Dedifferentiated amniotic fluid mesenchymal stem cell (primary cell): ENCODE measurements around the gene CCDC92.

Experiments used
- DNase-seq: peaks from one replicate; pipeline ENCODE4 v3.0.0-alpha.2; 2016; ENCODE audit errors: extremely low spot score

CCDC92 gene, protein sequence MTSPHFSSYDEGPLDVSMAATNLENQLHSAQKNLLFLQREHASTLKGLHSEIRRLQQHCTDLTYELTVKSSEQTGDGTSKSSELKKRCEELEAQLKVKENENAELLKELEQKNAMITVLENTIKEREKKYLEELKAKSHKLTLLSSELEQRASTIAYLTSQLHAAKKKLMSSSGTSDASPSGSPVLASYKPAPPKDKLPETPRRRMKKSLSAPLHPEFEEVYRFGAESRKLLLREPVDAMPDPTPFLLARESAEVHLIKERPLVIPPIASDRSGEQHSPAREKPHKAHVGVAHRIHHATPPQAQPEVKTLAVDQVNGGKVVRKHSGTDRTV

DNA sequence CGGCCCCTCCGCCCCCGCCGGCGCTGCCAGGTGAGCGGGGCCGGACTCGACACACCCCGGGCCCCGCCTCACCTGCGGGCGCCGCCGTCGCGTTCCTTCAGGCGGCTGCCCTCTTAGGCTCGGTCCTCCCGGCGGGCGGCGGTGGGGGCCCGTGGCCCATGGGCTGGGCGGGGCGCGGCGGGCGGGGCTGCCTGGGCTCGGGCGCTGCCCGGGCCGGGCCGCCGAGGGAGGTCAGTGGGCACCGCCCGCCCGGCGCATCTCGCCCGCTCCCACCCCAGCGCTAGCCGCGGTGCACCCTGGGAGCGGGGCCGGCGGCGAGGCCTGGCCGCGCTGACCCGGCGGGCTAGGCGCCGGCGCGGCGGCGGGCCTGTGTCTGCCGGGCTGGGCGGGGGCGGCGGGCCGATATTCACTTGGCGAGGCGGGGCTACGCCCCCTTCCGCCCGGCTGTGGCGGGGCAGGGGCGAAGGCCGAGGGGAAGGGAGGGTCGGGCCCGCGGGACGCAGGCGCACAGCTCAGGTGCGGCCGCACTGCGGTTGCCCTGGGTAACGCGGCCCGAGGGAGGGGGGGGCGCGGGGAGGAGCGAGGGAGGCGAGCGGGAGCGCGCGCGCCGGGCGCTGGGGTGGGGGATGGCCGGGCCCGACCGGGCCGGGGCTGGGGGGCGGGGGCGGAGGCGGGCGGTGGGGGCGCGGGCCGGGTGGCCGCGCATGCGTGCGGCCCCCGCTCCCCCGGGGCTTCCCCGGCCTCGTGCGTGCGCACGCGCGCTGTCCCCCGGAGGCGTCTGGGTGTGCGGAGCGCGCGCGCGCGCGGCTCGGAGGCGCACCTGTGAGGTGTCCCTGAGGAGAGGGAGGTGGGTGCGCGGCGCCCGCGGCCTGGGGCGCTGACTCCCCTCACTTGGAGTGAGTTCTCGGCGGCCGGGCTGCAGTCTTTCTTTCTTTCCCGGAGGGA, at the start of gene CCDC92, which contains the start of gene ZNF664:
TSS of gene CCDC92 (minus strand) at position 375 of the 945 bp plus-strand sequence. CDS start 28,526 bp downstream, outside the sequence.
TSS of gene ZNF664 (plus strand) at position 759 of the 945 bp plus-strand sequence. CDS start 38,930 bp downstream, outside the sequence.
- DNase-seq = peak; percentile 79

- DNase-seq = no peak
These were observed 49.5 kb upstream of the CCDC92 start for GRCh38 chr12:124022161-124022560.

- no peak for DNase-seq
These were observed 48.4 kb upstream of the CCDC92 start for GRCh38 chr12:124021007-124021406.

GRCh38 chr12:124020514-124020949, 47.9 kb upstream of the CCDC92 start:
- peak; percentile 25 for DNase-seq

DNA sequence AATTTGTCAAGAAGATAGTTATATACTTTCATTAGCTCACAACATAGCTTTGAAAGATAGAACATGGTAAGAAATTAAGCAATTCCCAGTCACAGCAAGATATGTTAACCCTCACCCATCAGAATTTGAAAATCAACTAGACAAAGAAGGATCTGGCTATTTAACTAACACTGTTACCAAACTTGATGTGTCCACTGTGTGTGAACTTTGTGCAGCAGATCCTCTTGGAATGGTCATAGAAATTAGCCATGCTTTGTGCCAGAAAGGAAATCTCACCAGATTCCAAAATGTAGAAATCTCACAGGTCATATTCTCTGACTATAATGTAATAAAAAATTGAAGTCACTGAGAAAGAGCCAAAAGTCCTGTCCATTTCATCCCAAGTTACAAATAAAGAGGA, 46.5 kb upstream of the CCDC92 start:
- no peak for DNase-seq

- DNase-seq = no peak
These were observed 45.9 kb upstream of the CCDC92 start for GRCh38 chr12:124018539-124018938.

GRCh38 chr12:124017064-124017463, 44.4 kb upstream of the CCDC92 start:
- no peak for DNase-seq

DNA sequence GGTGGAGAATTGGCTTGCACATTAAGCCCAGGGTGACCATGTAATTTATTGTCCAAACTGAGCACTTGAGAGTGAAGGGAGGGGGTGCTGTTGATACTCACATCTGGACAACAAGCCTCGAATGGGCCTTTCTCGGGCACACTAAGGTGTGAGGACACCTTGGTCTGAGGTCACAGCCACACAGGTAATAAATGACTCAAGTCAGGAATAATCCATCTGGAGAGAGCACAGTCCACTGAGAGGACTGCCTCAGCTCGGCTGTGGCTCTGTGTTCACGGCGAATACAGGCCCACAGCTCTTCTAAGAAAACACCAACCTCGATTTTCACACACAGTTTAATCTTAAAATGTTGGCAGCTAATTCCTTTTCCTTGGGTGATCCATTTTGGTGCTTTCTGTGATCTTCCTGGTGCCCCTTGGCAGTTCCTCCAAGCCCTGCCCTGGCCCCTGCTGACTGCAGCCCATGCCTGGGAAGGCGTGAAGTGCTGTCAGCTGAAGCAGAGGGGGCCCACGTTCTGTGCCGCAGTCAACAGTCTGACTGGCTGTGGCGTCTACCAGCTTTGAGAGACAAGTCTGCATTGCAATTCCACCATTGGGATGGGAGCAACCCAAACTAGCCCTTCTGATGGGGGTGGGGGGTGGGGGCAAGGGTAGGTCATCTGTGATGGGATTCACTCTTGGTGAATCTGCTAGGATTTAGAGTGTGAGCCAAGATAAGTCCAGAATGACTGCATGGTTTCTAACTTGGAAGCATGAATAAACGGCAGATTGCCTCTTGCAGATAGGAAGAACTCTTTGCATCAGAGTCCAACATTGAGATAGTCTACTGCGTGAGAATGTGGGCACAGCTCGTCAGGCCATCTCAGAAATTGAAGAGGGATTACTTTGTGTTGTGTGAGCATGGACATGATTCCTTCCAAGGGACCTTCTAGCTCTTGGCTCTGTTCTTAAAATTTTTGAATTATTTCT, 43.1 kb upstream of the CCDC92 start:
- DNase-seq = no peak

GRCh38 chr12:124013073-124013472, 40.4 kb upstream of the CCDC92 start:
- no peak for DNase-seq

DNA sequence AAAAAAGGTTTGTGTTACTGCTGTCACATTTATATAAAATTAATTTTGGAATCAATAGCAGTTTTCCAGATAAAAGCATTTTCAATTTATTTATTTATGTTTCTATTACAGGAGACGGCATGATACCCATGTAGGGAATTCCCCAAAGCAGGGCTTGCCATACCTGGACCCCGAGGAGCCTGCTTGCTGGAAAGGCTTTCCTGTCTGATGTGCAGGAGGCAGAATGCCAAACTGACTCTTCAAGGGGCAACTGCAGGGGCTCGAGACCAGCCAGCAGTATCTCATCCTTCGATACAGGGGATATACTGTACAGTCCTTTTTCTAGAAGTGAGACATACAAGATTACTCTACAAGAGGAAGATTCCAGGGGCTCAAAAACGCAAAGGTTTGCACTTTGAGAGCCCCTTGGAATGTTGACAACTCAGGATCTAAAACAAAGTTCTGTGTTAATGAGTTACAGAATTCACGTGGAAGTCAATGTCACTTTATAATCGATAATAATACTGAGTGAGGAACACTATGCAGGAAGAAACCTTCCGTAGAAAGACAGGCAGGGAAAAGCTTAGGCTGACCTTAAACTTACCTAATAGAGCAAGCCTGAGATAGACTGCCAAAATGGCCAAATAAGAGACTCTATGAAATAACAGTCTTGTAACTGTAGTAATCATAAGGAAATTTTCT, 38.9 kb upstream of the CCDC92 start:
- DNase-seq = no peak

DNA sequence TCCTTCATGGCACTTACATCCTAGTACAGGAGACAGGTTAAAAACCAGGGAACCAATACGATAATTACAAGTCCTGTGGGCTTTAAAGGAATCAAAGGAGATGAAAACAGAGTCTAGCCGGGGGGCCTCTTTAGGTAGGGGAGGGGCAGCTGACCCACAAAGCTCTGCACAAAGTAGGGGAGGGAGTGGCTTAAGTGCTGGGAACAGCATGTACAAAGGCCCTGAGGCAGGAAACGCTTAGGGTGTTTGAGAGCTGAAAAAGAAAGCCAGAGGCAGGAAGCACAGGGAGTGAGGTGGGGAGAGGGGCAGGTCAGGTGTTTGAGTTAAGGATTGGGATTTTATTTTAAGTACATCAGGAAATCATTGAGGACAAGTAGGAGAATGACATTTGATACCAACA, 38.1 kb upstream of the CCDC92 start:
- DNase-seq = no peak

DNA sequence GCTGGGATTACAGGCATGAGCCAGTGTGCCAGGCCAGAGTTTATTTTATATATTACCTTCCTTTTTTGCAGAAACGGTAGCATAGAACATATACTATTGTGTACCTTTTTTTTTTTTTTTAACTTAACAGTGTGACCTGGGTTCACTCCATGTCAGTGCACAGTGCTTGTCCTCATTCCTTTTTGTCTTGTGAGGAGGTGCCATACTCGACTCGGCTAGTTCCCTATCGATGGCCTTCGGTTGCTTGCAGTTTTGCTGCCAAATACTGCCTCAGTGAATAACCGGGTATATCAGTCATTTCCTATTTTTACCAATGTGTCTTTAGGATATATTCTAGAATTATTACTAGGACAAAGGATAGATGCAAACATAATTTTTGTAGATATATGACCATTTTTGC, 37.1 kb upstream of the CCDC92 start:
- no peak for DNase-seq

DNA sequence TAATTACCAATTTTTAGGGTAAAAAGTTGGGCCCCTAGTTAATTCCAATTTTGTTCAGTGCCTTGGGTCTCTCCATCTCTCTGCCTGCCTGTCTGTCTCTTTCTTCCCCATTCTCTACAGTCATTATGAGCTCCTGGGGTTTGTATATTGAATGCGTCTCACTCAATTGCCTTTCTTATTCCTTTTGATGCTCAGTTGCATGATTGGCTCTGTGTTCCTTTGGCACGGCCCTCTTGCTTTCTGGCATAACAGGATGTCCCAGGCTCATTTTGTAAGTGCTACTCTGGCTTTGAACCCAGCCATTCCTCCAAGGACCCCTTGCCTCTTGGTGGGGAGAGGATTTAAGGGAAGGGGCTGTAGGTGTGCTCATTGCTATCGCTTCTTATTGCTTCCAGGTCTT, 36.0 kb upstream of the CCDC92 start:
- no peak for DNase-seq

DNA sequence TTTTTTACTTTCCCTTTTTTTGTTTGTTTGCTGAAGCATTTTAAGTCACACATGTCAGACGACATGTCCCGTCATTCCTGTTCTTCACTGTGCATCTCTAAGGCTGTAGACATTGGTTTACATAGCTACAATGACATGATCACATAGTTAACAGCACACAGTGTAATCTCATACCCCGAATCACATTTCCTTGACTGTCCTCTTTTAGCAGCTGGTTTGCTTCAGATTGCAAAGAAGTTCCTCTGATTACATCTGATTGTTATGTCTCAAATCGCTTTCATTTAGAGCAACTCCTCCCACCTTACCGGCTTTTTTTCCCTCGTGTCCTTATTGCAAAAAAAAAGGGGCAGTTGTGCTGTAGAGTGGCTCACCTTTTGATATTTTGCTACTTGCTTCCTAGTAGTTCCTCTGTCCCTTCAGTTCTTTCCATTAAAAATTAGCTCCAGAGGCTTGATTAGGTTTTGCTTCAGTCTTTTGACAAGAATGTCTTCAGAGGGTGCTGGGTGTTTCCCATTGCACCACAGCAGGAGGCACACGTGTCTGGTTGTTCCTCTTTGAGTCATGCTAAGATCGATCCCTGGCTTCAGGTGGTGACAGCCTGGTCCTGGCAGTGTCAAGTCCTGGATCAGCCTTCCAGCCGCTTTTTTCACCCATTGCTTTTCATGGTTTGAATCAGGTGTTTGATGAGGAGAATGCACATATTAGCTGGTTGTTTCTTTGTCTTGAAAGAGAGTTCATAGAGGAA, 35.4 kb upstream of the CCDC92 start:
- peak; percentile 53 for DNase-seq

DNA sequence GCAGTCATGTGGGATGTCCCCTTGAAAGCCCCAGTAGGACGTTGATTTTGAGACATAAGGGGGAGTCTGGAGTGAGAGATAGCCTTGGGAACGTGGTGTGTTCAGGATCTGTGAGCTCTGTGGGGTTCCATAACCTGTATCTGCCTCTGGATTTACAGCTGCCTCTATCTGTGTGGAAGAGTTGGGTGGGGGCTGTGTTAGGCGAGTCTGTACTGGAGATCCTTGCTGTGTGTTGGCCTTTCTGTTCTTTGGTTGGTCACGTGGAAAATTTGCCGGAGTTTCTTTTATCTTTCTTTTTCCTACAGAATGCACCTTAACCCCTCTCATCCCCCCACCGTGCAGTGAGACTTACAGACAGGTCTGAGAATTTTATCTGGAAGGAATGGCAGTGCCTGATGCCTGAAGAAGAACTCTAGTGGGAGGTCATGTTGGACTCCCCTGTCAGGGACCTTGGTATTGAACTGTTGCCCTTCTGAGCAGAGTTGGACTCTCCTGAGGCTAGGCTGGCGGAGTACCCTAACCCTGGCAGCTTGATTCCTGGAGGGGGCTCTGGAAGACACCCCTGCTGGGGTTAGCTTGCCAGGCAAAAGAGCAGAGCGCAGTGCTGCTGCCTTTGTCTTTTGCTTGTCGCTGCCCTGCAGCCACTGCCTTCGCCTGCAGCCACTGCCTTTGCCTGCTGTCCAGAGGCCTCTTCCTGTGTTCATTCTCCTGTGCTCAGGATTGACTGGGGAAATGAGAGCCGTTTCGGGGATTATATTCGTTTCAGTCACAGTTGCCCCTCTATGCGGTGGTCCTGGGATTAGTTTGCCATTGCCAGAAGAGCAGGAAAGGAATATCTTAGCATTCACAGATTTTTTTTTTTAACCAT, 34.4 kb upstream of the CCDC92 start:
- DNase-seq = no peak

- no peak for DNase-seq
These were observed 33.6 kb upstream of the CCDC92 start for GRCh38 chr12:124006085-124006845.

DNA sequence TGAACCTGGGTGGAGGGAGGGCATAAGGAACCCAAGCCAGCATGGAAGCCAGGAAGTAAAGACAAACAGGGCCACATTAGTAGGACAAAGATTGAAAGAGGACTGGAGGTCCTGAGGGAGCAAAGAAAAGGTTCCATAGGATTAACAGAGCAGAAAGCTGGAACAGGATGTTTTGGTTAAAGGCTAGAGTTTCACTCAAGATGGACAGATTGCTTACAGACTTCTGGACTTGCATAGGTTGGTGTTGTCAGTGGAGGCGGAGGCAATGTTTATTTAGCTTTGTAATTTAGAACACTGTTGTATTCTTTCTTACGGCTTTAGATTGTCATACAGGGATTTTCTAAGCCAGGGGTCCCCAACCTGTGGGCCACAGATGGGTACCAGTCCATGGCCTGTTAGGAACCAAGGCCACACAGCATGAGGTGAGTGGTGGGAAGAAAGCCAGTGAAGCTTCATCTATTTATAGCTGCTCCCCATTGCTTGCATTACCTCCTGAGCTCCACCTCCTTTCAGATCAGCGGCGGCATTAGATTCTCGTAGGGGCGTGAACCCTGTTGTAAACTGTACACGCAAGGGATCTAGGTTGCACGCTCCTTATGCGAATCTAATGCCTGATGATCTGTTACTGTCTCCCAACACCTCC, 31.7 kb upstream of the CCDC92 start:
- DNase-seq = no peak

- DNase-seq = no peak
These were observed 30.0 kb upstream of the CCDC92 start for GRCh38 chr12:124002654-124003053.
